Esophagus (tissue), 2 donors: Measurements from ENCODE around the gene SLC6A16. TPM values are rescaled to one million over a fixed set of nuclear protein-coding genes. Genes with fewer than 3 reads are reported as not detected.
"Not testable (repeated sequence)": the region's sequence is repeated elsewhere in the genome, so short reads cannot be mapped to it uniquely, and the experiment has no call there.

ENCODE experiments used
- H3K27ac ChIP-seq, 2 donors: one replicate each; pipeline ENCODE4 v1.5.1; 2013; ENCODE audit warnings: low read depth in 2 of 2, mild to moderate bottlenecking in 2 of 2, inconsistent platforms in 1 of 2, low read length in 1 of 2, moderate library complexity in 1 of 2
- H3K27me3 ChIP-seq, 2 donors: one replicate each; pipeline ENCODE4 v1.6.1; 2013; ENCODE audit warnings: low read length in 2 of 2, control low read depth in 1 of 2, mild to moderate bottlenecking in 1 of 2; ENCODE audit not compliant: insufficient read depth in 2 of 2, control insufficient read depth in 1 of 2
- H3K36me3 ChIP-seq, 2 donors: one replicate each; pipeline ENCODE4 v1.6.1; 2013; ENCODE audit warnings: low read length in 1 of 2; ENCODE audit not compliant: control insufficient read depth in 2 of 2, insufficient read depth in 2 of 2
- H3K4me1 ChIP-seq, 2 donors: one replicate each; pipeline ENCODE4 v1.6.1; 2013; ENCODE audit warnings: low read length in 1 of 2; ENCODE audit not compliant: control insufficient read depth in 2 of 2, insufficient read depth in 2 of 2
- H3K4me3 ChIP-seq, 2 donors: one replicate each; pipeline ENCODE4 v1.5.1; 2013; ENCODE audit warnings: low read length in 2 of 2, mild to moderate bottlenecking in 2 of 2, low read depth in 1 of 2, moderate library complexity in 1 of 2
- H3K9me3 ChIP-seq, 2 donors: one replicate each; pipeline ENCODE4 v1.6.1; 2013; ENCODE audit warnings: mild to moderate bottlenecking in 2 of 2, low read depth in 1 of 2, low read length in 1 of 2, moderate library complexity in 1 of 2; ENCODE audit not compliant: control insufficient read depth in 2 of 2, insufficient read depth in 1 of 2
- WGBS, 2 donors: extraction: QIAGEN DNeasy Blood & Tissue Kit; methylation state at CpG; one replicate each; pipeline ENCODE4 v1.1.7; 2013; 5-methylcytosine and 5-hydroxymethylcytosine counted together
- polyA plus RNA-seq, 2 donors: library from polyadenylated mRNA; stranded (reverse); fragments of 200-250 nt; gene quantifications; one replicate each; pipeline ENCODE4 v1.2.3, GENCODE V29; 2013
- donor health status: healthy with polysubstance abuse.
- donor health status: Bipolar disorder and iron deficiency.

The SLC6A16 gene
- polyA plus RNA-seq, 2 donors: 0.79 to 1.2 TPM

DNA sequence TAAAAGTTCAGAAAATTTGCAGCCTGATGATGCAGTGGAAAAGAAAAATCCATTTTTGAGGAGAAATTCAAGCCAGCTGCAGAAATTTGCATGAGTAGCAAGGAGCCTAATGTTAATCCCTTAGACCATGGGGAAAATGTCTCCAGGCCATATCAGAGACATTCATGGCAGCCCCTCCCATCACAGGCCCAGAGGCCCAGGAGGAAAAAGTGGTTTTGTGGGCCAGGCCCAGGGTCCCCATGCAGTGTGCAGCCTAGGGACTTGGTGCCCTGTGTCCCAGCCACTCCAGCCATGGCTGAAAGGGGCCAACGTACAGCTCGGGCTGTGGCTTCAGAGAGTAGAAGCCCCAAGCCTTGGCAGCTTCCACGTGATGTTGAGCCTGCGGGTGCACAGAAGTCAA, 36.8 kb downstream of the SLC6A16 start:
- WGBS, 2 donors: 93% methylated on average over 4 of the region's 4 CpGs
- not testable (repeated sequence) for H3K9me3 ChIP-seq

DNA sequence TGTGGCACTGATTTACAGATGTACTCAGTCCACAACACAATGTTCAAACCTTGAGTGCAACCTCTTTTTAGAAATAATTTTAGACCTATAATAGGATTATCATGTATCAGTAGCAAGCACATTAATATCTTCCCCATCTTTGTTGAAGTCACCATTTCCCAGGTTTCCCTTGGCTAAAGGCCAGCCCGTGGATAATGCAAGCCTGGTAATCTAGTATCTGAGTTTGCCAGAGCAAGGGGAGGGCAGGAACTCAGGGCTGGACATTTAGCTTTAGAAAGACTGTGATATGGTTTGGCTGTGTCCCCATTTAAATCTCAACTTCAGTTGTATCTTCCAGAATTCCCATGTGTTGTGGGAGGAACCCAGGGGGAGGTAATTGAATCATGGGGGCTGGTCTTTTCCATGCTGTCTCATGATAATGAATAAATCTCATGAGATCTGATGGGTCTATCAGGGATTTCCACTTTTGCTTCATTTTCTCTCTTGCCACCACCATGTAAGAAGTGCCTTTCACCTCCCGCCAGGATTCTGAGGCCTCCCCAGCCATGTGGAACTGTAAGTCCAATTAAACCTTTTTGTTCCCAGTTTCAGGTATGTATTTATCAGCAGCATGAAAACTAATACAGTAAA, 37.7 kb downstream of the SLC6A16 start:
- Histone ChIP-seq H3K27ac (no peak overlapping the region), H3K4me3 (no peak overlapping the region), H3K27me3 (no peaks in the 10 kb centered on the region), H3K9me3 (peaks cover 0 to 3% of the 10 kb centered on the region in 2 donors), H3K36me3 (no peaks in the 10 kb centered on the region), H3K4me1 (no peaks in the 10 kb centered on the region)
- 43 to 74% methylated on average over 2 of the region's 2 CpGs for WGBS, 2 donors

More for the DNA sequence above, 36.8 kb downstream of the SLC6A16 start:
- not testable (repeated sequence) for H3K27ac ChIP-seq, H3K27me3 ChIP-seq, H3K36me3 ChIP-seq, H3K4me3 ChIP-seq, H3K4me1 ChIP-seq

DNA sequence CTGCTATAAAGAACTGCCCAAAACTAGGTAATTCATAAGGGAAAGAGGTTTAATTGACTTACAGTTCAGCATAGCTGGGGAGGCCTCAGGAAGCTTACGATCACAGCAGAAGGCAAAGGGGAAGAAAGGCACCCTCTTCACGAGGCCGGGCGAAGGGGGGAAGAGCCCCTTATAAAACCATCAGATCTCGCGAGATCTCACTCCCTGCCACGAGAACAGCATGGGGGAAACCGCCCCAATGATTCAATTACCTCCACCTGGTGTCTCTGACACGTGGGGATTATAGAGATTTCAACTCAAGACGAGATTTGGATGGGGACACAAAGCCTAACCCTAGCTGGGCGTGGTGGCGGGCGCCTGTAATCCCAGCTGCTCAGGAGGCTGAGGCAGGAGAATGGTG, 42.8 kb downstream of the SLC6A16 start:
- Histone ChIP-seq H3K27ac (no peak overlapping the region), H3K36me3 (no peaks in the 10 kb centered on the region), H3K4me1 (no peaks in the 10 kb centered on the region), H3K9me3 (peaks cover 0 to 5% of the 10 kb centered on the region in 2 donors), H3K4me3 (no peak overlapping the region), H3K27me3 (no peaks in the 10 kb centered on the region)
- 71 to 74% methylated on average over 13 of the region's 13 CpGs for WGBS, 2 donors

DNA sequence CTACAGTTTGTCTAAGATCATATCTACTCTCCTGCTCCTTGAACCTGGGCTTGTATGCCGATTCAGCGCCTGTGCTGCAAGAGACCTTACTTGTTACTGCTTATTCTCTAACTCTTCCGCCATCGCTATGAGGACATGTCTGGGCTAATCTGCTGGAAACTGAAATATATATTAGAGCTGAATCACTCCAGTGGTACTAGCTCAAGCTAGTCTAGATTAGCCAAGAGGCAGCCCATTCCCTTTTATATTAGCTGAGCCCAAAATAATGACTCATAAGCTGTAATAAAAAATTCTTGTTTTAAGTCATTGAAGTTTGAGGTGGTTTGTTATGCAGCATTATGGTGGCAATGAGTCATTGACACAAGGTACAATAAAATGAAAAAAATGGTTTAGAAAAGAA, 52.8 kb downstream of the SLC6A16 start:
- Histone ChIP-seq H3K27me3 (no peaks in the 10 kb centered on the region), H3K4me1 (no peaks in the 10 kb centered on the region), H3K27ac (peak overlapping the region; percentile 71), H3K4me3 (no peak overlapping the region), H3K9me3 (no peaks in the 10 kb centered on the region), H3K36me3 (no peaks in the 10 kb centered on the region)
- WGBS, 2 donors: 54 to 70% methylated on average over 4 of the region's 4 CpGs

DNA sequence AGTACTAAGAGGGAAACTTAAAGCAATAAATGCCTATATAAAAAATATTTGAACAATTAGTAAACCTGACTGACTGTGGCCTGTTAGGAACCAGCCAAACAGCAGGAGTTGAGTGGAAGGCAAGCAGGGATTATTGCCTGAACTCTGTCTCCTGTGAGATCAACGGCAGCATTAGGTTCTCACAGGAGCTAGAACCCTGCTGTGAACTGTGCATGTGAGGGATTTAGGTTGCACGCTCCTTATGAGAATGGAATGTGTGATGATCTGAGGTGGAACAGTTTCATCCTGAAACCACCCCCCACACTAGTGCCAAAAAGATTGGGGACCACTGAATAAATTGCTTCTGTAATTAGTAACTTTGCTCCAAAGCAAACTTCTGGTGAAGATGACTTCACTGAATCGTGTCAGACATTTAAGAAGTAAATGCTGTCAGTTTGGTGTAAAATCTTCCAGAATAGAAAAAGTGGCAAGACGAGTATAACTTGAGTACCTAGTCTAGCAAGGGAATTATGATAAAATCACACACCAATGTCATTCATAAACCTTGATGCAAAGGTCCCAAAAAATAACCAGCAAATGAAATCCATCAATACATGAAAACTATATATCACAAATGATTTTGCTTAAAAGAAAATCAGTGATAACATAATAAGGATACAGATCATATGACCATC, 53.8 kb downstream of the SLC6A16 start:
- H3K9me3 ChIP-seq: no peaks in the 10 kb centered on the region
- 44 to 56% methylated on average over 4 of the region's 4 CpGs for WGBS, 2 donors
- H3K27ac ChIP-seq: peak overlapping the region; percentile 74 to 76
- no peak overlapping the region for H3K4me3 ChIP-seq
- no peaks in the 10 kb centered on the region for H3K36me3 ChIP-seq
- H3K4me1 ChIP-seq: no peaks in the 10 kb centered on the region
- no peaks in the 10 kb centered on the region for H3K27me3 ChIP-seq

DNA sequence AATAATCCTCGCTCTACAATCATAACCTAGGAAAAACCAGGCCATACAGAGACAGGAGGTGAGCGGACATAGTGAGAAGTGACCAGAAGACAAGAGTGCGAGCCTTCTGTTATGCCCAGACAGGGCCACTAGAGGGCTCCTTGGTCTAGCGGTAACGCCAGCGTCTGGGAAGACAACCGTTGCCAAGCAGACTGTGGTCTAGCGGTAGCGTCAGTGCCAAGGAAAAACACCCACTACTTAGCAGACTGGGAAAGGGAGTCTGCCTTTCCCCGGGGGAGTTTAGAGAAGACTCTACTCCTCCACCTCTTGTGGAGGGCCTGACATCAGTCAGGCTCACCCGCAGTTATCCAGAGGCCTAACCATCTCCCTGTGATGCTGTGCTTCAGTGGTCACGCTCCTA, 58.6 kb downstream of the SLC6A16 start:
- not testable (repeated sequence) for H3K27ac ChIP-seq, H3K36me3 ChIP-seq
- 26 to 29% methylated on average over 12 of the region's 12 CpGs for WGBS, 2 donors

DNA sequence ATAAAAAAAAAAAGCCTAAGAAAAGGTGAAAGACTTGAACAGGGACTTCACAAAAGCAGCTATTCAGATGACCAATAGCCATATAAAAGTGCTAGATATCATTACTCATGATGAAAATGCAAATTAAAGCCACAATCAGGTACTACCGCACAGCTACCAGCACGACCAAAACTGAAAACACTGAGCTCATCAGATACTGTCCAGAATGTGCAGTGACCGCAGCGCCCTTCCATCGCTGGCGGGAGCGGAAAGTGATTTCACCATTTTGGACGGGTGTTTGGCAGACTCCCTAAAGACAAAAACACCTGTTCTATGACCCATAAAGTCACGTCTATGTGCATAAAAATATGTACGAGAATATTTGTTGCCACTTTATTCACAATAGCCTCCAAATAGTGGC, 60.7 kb downstream of the SLC6A16 start:
- Histone ChIP-seq H3K36me3 (no peaks in the 10 kb centered on the region), H3K4me1 (no peaks in the 10 kb centered on the region), H3K4me3 (no peak overlapping the region), H3K9me3 (no peaks in the 10 kb centered on the region), H3K27ac (no peak overlapping the region), H3K27me3 (no peaks in the 10 kb centered on the region)
- WGBS, 2 donors: 75 to 82% methylated on average over 10 of the region's 10 CpGs

More for the DNA sequence above, 58.6 kb downstream of the SLC6A16 start:
- not testable (repeated sequence) for H3K9me3 ChIP-seq, H3K4me3 ChIP-seq, H3K27me3 ChIP-seq, H3K4me1 ChIP-seq

DNA sequence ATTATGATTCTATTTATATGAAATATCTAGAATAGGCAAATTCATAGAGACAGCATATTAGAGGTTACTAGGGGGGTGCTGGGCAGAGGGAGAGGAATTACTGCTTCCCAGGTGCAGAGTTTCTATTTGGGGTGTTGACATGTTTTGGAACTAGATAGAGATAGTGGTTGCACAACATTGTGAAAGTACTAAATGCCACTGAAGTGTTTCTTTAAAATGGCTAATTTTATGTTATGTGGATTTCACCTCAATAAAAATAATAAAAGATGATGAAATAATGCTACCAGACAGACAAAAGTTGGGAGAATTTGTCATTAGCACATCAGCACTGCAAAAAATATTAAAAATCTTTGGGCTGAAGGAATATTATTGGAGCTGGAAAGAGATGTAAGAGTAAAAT, 63.4 kb downstream of the SLC6A16 start:
- Histone ChIP-seq H3K36me3 (no peaks in the 10 kb centered on the region), H3K27ac (no peak overlapping the region), H3K27me3 (no peaks in the 10 kb centered on the region), H3K9me3 (peaks cover 0 to 5% of the 10 kb centered on the region in 2 donors), H3K4me1 (no peaks in the 10 kb centered on the region), H3K4me3 (no peak overlapping the region)

DNA sequence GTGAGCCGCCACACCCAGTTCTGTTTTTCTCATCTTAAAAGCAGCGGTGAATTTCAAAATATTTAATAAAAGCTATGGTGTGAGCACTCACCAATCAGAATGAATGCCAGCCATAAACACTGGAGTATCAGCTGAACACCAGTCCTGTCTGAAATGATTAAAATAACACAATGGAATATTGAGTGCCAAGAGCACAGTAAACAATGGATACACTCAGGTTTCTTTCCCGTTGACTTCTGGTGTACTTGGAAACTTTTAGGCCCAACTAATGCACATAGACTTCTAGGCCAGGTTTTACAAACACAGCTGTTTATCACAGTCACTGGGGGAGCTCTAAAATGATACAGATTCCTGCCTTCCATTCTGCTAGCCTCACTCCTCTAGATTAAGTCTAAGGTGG, 68.3 kb downstream of the SLC6A16 start:
- Histone ChIP-seq H3K4me1 (no peaks in the 10 kb centered on the region), H3K27ac (no peak overlapping the region), H3K27me3 (no peaks in the 10 kb centered on the region), H3K36me3 (no peaks in the 10 kb centered on the region), H3K9me3 (peaks cover 0 to 5% of the 10 kb centered on the region in 2 donors), H3K4me3 (no peak overlapping the region)
- WGBS, 2 donors: 68 to 74% methylated on average over 3 of the region's 3 CpGs

DNA sequence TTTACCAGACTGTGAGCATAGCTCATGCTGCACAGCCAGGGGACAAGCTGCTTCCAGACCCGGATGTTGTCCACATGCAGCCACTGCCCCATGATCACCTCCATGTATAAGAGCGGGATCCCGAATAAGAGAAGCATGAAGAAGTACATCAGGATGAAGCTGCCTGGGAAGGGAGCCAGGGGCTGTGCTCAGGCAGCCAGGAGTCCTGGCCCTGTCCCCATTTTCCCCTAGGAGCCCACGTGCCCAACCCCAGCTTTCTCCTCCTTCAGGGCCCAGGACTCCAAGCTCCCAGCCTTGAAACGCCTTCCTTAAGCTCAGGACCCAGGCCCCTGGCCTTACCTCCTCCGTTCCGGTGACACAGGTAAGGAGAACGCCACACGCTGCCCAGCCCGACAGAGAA, 69.3 kb downstream of the SLC6A16 start:
- H3K4me3 ChIP-seq: no peak overlapping the region
- H3K4me1 ChIP-seq: no peaks in the 10 kb centered on the region
- no peak overlapping the region for H3K27ac ChIP-seq
- H3K27me3 ChIP-seq: no peaks in the 10 kb centered on the region
- H3K9me3 ChIP-seq: peaks cover 0 to 5% of the 10 kb centered on the region in 2 donors
- 74 to 78% methylated on average over 10 of the region's 10 CpGs for WGBS, 2 donors
- H3K36me3 ChIP-seq: no peaks in the 10 kb centered on the region
